Activated CD4-positive, alpha-beta T cell treated with anti-CD3 and anti-CD28 coated beads, Interleukin-2, amount 50 U/mL, for 48 hours (primary cell): ENCODE results near the gene ALOXE3.
"Not testable (repeated sequence)": the region's sequence is repeated elsewhere in the genome, so short reads cannot be mapped to it uniquely, and the experiment has no call there.

Experiments
- DNase-seq, 2 experiments: peaks; one replicate each; pipeline ENCODE4 v3.0.0-alpha.2; 2020

The ALOXE3 gene

GRCh38 chr17:8066841-8067775 is 51.2 kb downstream of the ALOXE3 start:
- DNase-seq: no peak

- no peak for DNase-seq
These were observed 53.7 kb downstream of the ALOXE3 start for GRCh38 chr17:8064561-8065019.

- no peak for DNase-seq
These were observed 54.4 kb downstream of the ALOXE3 start for GRCh38 chr17:8063761-8064534.

GRCh38 chr17:8062807-8063483 is 55.4 kb downstream of the ALOXE3 start:
- DNase-seq: no peak

- no peak for DNase-seq
These were observed 55.9 kb downstream of the ALOXE3 start for GRCh38 chr17:8062435-8062806.

- not testable (repeated sequence) for DNase-seq
These were observed 56.5 kb downstream of the ALOXE3 start for GRCh38 chr17:8061851-8062250.

- peak; percentile 37 to 66 for DNase-seq
These were observed 58.0 kb downstream of the ALOXE3 start for GRCh38 chr17:8060274-8060673.

- DNase-seq: no peak
These were observed 59.2 kb downstream of the ALOXE3 start for GRCh38 chr17:8059131-8059530.

- DNase-seq: peak; percentile 32 to 35
These were observed 60.6 kb downstream of the ALOXE3 start for GRCh38 chr17:8057691-8058114.

- no peak for DNase-seq
These were observed 61.2 kb downstream of the ALOXE3 start for GRCh38 chr17:8056976-8057625.

GRCh38 chr17:8056232-8056975 is 61.9 kb downstream of the ALOXE3 start:
- DNase-seq: peak in 1 of 2 experiments; percentile 44

- DNase-seq: no peak
These were observed 62.5 kb downstream of the ALOXE3 start for GRCh38 chr17:8055851-8056231.

GRCh38 chr17:8053600-8053999 is 64.7 kb downstream of the ALOXE3 start:
- DNase-seq: no peak

GRCh38 chr17:8052256-8053252 is 65.8 kb downstream of the ALOXE3 start:
- DNase-seq: no peak

GRCh38 chr17:8051831-8052230 is 66.5 kb downstream of the ALOXE3 start:
- DNase-seq: no peak

GRCh38 chr17:8048736-8049135 is 69.6 kb downstream of the ALOXE3 start:
- no peak for DNase-seq

GRCh38 chr17:8048236-8048635 is 70.1 kb downstream of the ALOXE3 start:
- no peak for DNase-seq

GRCh38 chr17:8047769-8048110 is 70.6 kb downstream of the ALOXE3 start:
- no peak for DNase-seq

- no peak for DNase-seq
These were observed 71.2 kb downstream of the ALOXE3 start for GRCh38 chr17:8046929-8047768.
